Measurements from ENCODE around the gene INTS15.

The INTS15 gene

DNA sequence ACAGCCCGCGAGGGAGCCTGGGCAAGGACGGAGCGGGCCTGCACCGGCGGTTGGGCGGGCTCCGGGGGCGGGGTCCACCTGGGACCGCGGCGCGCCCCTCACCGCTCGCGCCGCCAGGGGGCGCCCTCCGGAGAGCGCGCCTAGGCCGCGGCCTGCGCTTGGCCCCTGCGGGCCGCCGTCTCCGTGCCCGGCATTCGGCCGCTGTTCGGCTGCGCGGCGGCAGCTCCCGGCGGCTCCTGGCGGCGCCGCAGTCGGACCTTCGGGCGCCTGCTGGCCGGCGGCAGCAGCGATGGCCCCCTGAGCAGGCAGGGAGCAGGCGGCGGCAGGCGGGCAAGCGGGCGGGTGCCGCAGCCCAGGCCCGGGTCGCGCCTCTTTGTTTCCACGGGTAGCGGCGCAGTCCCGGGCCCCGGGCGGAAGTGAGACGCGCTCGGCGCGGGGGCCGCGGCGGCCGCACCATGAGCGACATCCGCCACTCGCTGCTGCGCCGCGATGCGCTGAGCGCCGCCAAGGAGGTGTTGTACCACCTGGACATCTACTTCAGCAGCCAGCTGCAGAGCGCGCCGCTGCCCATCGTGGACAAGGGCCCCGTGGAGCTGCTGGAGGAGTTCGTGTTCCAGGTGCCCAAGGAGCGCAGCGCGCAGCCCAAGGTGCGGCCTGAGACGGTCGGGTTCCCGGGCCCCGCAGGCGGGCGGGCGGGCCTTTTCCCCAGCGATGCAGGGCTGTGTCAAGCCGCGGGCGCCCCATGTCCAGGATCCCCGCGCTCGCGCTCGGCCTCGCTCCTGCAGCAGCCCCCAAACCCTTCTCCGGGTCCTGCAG, at the start of gene INTS15:
TSS of gene INTS15 (plus strand) at position 193 of the 816 bp plus-strand sequence. CDS start at position 456, 263 bp downstream.
- in situ Hi-C loops (cut with MboI; ENCODE audit: low sequenced_read_pairs): loop anchor here (25.0 kb wide), 1 partner anchor 347 kb away; no protein-coding TSS in a partner anchor

DNA sequence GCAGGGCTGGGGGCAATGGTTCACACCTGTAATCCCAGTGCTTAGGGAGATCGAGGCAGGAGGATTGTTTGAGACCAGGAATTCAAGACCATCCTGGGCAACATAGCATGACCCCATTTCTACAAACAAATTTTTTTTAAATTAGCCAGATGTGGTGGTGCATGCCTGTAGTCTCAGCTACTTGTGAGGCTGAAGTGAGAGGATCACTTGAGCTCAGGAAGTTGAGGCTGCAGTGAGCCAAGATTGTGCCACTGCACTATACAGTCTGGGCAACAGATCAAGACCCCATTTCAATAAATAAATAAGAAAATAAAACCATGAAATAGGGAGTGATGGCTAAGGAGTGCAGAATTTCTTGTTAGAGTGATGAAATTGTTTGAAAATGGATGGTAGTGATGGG, 47.5 kb upstream of the INTS15 start:
- in situ Hi-C loops (cut with MboI; ENCODE audit: low sequenced_read_pairs): no loop called here

DNA sequence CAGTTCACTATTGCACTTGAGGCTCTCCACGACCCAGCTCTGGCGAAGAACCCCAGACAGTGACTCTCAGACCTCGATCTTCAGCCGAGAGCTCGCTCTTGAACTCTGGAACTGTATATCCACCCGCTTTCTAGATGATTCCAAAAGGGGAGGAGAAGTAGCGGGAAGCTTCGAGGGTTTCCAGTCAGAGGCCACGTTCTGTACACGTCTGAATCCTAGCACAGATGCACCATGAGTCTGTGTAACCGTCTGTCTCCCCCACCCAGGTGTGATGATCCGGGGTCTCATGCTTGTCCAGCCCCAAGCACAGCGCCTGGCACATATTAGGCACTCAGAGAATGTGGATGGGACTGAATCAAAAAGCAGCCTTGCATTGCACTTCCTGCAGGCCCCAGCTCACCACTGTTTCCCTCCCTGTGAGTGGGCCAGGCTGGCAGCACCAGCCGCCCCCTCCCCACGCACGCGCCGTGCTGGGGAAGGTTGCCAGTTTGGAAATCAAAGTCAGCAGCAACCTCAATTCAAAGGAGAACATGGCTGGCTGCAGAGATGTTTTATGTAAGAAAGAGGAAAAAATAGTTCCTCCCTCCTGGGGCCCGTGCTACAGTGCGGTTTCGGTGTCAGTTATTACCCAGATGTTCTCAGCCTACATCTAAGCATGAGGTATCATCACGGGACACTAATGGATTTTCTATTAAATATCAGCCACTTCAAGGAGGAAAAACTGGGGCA, 44.3 kb upstream of the INTS15 start:
- in situ Hi-C loops (cut with MboI; ENCODE audit: low sequenced_read_pairs): no loop called here

DNA sequence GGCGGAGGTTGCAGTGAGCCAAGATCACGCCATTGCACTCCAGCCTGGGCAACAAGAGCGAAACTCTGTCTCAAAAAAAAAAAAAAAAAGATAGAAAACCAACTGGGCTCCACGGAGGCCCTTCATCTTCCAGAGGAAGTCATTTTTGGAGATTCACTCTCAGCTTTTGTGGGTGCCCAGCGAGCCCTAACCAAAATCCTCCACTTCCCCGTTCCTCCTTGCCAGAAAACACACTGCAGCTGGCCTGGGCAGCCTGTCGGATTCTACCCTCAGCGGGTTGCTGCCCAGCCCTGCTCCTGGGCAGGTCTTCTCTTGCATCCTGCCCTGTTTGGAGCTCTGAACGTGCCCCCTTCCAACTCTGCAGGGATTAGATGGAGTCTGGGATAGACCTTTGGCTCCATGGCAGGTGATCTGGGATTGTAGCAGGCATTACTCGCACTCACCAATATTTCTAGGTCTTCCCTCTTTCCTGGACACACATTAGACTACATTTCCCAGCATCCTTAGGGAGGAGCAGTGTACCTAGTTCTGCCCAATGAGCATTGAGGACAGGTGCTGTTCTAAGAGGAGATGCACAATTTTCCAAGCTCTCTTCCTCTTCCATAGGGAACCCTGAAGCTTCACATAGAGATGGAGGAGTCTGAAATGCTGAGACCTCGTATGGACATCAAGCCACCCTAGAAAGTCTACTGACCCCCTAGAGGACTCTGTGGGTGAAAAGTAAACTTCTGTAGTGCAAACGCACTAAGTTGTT, 43.1 kb upstream of the INTS15 start:
- in situ Hi-C loops (cut with MboI; ENCODE audit: low sequenced_read_pairs): no loop called here

DNA sequence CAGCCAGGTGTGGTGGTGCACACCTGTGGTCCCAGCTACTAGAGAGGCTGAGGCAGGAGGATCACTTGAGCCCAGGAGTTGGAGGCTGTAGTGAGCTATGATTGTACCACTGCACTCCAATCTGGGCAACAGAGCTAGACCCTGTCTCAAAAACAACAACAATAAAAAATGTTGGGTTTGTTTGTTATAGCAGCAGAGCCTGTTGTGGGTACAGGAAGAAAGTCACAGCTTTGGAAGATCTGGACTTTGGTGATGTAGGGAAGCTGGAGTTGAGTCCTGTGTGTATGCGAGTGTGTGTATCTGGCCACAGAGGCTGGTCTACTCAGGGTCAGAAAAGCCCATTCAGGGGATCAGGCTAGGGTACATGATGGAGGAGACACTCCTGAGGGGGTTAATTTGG, 42.4 kb upstream of the INTS15 start:
- in situ Hi-C loops (cut with MboI; ENCODE audit: low sequenced_read_pairs): no loop called here

DNA sequence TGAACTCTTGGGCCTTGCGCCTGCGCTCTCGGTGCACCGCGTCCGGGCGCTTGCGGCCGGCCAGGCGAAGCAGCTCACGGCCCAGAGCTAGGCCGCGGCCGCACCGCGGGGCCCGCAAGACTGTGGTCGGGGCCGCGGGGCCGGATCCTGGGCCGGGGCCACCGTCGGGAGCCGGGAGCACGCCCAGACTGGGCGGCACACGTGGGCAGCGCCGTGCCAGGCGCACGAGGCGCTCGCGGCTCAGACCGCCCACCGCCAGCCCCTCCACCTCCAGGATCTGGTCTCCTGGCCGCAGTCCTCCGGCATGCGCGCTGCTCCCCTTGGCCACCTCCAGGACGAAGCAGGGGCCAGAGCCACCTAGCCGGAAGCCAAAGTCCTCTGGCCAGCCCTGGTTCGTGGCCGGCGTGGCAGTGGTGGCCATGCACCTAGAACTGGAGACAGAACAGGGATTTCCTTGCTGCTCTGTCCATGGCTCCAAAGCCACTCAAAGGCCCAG, 38.8 kb upstream of the INTS15 start, which contains the start of gene GRID2IP:
TSS of gene GRID2IP (minus strand) at position 446 of the 496 bp plus-strand sequence. CDS start at position 421, 25 bp downstream.
- in situ Hi-C loops (cut with MboI; ENCODE audit: low sequenced_read_pairs): no loop called here

DNA sequence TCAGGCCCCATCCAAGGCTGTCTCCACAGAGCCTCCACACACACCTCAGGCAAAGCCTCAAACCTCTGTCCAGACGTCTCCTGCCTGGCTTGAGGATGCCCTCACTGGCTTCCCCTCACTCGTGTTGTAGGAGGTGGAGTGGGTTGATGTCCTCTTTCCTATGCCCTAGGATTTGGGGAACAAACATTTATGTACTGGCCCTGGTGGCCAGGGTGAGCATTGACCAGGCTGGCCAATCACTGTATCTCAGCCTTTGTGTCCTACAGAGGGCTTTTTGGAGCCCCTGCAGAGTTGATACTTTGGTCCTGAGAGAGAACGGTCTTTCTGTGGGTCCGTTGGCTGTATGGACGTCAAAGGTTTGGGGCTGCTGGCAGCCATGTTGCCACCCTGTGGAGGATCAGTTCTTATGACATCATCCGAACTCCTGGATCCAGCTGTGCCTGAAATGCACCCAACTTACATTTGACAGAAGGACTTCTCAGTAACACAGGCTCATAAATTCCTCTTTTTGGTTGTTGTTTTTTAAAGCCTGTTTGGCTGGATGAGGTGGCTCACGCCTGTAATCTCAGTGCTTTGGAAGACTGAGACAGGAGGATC, 36.3 kb upstream of the INTS15 start:
- in situ Hi-C loops (cut with MboI; ENCODE audit: low sequenced_read_pairs): no loop called here

DNA sequence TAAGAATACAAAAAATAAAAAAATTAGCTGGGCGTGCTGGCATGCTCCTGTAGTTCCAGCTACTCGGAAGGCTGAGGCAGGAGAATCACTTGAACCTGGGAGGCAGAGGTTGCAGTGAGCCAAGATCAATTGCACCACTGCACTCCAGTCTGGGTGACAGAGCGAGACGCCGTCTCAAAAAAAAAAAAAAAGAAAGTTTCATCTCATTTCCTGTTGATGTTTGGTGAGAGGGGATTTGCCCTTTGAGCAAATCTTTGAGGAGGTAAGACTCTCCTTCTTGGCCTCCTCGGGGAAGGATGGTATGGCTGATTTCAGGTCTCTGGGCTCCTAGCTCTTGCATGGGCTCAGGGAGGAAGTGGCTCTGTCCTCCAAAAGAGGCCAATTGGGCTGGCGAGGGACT, 35.0 kb upstream of the INTS15 start:
- in situ Hi-C loops (cut with MboI; ENCODE audit: low sequenced_read_pairs): no loop called here

DNA sequence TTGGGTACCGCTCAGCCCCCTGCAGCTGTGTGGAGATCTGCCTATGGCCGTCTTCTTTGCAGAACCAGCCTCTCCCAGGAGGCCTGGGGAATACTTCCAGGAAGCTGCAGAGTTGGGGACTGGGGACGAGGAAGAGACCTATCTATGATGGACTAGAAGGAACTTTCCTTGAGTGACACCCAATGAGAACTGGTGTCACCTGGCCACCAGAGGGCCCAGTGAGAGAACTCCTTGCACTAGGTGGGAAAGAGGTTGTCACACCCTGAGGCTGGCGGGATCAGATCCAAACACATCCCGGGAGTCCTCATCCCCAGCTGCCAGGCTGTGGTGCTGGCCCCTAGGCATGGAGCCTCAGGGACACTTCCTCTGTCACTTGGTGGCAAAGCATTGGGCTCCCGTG, 33.6 kb upstream of the INTS15 start:
- in situ Hi-C loops (cut with MboI; ENCODE audit: low sequenced_read_pairs): no loop called here

DNA sequence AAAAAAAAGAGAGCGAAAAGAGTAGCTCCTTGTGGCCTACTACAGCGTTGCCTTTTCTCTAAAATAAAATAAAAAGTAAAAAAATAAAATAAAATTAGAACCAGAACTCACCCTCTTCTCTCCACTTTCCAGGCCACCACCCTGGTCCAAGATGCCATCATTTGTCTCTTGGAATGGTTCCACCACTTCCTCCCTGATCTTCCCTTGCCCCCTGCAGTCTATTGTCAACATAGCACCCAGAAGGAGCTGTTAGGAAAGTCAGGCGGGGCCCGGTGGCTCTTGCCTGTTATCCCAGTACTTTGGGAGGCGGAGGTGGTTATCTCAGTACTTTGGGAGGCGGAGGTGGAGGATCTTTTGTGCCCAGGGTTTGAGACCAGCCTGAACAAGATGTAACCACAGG, 31.0 kb upstream of the INTS15 start:
- in situ Hi-C loops (cut with MboI; ENCODE audit: low sequenced_read_pairs): no loop called here

DNA sequence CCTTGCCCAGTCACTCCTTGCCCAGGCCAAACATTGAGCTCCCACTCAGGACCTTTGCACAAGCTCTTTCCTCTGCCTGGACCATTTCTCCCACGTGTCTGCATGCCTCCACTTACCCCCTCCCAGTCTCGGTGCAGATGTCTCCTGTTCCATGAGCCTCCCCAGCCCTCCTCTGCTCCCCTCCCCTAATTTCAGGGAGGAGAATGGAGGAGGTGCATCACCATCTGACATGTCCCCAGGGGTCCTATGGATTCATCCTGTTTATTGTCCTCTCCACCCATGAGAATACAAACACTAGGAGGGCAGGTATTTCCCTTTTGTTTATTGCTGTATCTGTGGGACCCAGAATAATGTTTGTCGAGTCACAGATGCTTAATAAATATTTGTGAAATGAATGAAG, 29.9 kb upstream of the INTS15 start:
- in situ Hi-C loops (cut with MboI; ENCODE audit: low sequenced_read_pairs): no loop called here

DNA sequence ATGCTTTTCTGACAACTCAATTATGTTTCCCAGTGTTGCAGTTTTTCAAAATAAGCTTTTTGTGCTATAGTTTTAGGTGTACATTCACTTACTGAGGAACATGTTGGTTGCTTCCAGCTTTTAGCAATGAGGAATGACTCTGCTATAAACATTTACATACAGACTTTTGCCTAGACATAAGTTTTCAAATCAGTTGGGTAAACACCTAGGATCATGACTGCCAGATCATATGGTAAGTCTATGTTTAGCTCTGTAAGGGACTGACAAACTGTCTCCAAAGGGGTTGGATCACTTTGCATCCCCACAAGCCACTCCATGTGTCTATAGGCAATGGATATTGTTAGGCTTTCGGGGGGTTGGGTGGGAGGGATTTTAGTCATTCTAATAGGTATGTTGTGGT, 27.7 kb upstream of the INTS15 start:
- in situ Hi-C loops (cut with MboI; ENCODE audit: low sequenced_read_pairs): no loop called here

DNA sequence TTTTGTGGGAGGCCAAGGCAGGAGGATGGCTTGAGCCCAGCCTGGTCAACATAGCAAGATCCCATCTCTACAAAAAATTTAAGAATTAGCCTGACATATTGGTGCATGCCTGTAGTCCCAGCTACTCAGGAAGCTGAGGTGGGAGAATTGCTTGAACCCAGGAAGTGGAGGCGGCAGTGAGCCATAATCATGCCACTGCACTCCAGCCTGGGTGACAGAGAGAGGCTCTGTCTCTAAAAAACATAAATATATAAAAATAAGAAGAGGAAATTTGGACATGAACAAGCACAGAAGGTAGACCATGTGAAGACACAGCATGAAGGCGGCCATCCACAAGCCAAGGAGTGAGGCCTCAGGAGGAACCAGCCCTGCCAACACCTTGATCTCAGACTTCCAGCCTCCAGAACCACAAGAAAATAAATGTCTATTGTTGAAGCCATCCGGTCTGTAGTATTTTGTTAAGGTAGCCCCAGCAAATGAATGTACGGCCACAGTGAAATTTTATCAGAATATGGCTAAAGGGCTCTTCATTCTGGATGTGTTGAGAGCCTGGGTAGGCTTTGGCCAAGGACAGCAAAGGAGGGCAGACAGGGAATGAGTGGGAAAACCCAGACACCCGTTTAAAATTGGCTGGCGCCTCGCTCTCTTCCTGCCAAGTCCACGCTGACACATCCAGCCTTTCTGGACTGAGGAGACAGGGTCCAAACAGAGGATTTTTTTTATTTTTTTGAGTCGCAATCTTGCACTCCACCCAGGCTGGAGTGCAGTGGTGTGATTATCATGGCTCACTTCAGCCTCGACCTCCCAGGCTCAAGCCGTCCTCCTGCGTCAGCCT, 25.7 kb upstream of the INTS15 start:
- in situ Hi-C loops (cut with MboI; ENCODE audit: low sequenced_read_pairs): no loop called here

DNA sequence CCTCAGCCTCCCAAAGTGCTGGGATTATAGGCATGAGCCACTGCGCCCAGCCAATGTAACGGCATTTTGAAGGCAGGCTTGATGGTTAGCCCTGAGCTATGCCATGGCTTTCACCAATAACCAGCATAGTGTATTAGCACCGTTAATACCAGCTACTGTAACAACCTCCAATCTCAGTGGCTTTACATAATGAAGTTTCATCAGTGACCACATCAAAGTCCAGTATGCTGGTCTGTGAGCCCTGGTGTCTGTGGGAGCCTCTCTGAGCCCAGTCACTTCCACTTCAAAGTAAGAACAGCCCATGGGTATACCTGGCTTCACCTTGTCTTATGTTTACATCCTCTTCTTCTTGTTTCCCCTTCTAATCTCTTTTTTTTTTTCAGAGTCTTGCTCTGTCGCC, 24.2 kb upstream of the INTS15 start:
- in situ Hi-C loops (cut with MboI; ENCODE audit: low sequenced_read_pairs): no loop called here

DNA sequence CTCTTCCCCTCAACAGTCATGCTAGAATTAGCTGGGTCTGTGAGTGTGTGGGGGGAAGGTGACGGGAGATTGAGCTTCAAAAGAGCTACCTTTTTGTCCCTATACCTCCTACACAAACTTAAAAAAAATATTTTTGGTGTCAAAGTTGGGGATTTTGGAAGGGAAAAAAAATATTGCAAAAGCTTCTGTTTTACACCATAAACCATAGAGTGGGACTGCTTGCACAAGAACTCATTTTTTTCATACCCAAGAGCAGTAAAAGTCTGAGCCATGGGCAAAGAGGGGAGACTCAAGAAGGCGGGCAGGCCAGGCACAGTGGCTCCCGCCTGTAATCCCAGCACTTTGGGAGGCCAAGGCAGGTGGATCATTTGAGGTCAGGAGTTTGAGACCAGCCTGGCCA, 21.9 kb upstream of the INTS15 start:
- in situ Hi-C loops (cut with MboI; ENCODE audit: low sequenced_read_pairs): no loop called here

DNA sequence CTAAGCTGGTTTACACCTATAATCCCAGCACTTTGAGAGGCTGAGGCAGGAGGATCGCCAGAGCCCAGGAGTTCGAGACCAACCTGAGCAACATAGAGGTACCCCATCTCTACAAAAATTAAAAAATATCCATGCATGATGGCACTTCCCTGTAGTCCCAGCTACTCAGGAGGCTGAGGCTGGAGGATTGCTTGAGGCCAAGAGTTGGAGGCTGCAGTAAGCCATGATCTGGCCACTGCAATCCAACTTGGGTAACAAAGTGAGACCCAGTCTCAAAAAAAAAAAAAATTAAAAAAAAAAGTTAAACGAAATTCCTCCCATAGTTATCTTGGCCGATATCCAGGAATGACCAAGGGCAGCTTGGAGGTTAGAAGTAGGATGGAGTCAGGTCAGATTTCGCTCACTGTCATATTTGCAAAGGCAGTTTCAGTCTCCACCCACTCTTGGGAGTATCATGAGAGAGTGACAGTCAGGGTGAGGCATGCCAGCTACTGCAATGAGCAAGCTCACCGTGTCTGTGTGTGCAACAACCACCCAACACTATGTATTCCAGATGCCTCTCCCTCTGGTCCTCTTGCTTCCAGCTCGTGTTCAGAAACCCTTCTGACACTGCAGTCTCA, 18.6 kb upstream of the INTS15 start:
- in situ Hi-C loops (cut with MboI; ENCODE audit: low sequenced_read_pairs): no loop called here

DNA sequence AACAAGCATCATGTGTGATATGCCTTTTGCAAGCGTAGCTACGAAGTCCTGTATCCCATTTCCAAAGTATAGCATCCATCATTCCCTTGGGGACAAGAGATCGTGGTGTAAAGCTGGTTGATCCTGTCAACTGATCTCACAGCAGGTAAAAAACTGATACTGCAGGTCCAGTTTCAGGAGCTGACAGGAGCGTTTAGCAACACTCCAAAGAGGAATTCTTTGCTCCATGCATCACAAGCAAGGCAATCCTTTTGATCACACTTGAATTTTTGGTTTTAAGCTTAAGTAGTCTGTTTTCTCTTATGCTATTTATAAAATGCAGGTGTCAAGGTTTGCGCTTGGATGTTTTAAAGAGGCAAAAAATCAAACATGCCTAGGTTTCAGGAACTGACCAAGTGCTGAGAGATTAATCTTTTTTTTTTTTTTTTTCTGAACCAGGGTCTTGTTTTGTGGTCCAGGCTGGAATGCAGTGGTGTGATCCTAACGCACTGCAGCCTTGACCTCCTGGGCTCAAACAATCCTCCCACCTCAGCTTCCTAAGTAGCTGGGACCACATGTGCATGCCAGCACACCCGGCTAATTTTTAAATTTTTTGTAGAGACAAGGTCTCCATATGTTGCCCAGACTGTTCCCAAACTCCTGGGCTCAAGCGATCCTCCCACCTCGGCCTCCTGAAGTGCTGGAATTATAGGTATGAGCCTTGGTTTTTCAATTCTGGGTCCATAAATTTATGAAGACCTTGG, 14.4 kb upstream of the INTS15 start:
- in situ Hi-C loops (cut with MboI; ENCODE audit: low sequenced_read_pairs): loop anchor here (25.0 kb wide), 1 partner anchor 362 kb away; no protein-coding TSS in a partner anchor

DNA sequence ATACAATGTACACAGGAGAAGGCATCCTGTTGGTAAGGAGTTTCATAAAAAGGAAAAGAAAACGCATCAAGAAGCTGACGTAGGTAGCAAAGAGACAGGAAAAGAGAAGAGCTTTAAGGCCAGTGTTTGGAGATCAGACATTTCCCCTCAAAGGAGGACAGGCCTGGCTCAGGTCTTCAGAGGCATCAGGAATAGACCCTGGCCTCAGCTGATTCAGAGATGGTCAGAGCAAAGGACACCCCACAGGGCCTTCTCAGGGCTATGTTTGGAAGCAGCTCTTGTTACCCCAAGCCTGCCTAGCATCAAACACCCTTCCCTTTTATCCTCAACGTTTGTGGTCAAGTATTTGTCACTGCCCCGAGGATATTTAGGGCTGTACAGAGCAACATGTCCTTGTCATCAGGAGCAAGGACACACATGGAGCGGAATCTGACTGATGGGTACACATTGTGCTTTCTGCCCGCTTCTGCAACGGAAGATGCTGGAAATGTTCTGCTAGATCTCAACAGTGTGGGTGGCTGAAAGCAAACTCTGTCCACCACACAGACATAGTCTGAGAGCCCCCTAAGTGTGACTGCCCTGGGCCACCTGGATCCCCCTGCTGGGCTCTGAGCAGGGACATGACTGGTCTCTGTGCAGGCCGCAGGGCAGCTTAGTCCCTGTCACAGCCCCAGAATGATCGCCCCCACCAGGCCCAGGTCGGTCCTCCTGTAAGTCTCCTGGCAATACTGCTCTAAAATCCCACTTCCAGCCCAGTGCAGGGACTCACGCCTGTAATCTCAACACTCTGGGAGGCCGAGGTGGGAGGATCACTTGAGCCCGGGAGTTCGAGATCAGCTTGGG, 13.6 kb upstream of the INTS15 start:
- in situ Hi-C loops (cut with MboI; ENCODE audit: low sequenced_read_pairs): loop anchor here (25.0 kb wide), 1 partner anchor 361 kb away; no protein-coding TSS in a partner anchor
